Epithelial cell of proximal tubule (primary cell): ENCODE data around the gene MTX2. TPM values are rescaled to one million over a fixed set of nuclear protein-coding genes. Genes with fewer than 3 reads are reported as not detected.

ENCODE experiments used
- DNase-seq: peaks from one replicate; pipeline ENCODE4 v3.0.0-alpha.2; 2011; ENCODE audit warnings: low read depth
- H3K4me3 ChIP-seq: 2 replicates; pipeline ENCODE4 v1.5.1; 2011; ENCODE audit warnings: low read depth, mild to moderate bottlenecking, low read length
- CTCF ChIP-seq: conservative IDR thresholded peaks from 2 replicates; pipeline ENCODE4 v1.5.1; 2012; ENCODE audit warnings: low read depth, mild to moderate bottlenecking, low read length
- total RNA-seq: library from RNA; depleted of rRNA; stranded (reverse); fragments of >200 nt; gene quantifications from 2 replicates; pipeline ENCODE4 v1.2.3, GENCODE V29; 2015

MTX2 gene
- total RNA-seq, 1 donor from 2014 or later: 61.1 TPM

- TF ChIP-seq CTCF: no peak
- DNase-seq: no peak
- H3K4me3 ChIP-seq: no peak overlapping the region
Observed at GRCh38 chr2:176284461-176285049, 15.3 kb downstream of the MTX2 start.

GRCh38 chr2:176285321-176285720 lies 16.1 kb downstream of the MTX2 start:
- peak; percentile 24 for TF ChIP-seq CTCF
- no peak for DNase-seq
- H3K4me3 ChIP-seq: no peak overlapping the region

- H3K4me3 ChIP-seq: no peak overlapping the region
- no peak for TF ChIP-seq CTCF
- no peak for DNase-seq
Observed at GRCh38 chr2:176291335-176291734, 22.1 kb downstream of the MTX2 start.

- no peak overlapping the region for H3K4me3 ChIP-seq
- no peak for TF ChIP-seq CTCF
- no peak for DNase-seq
Observed at GRCh38 chr2:176291809-176292283, 22.6 kb downstream of the MTX2 start.

GRCh38 chr2:176292608-176293007 lies 23.4 kb downstream of the MTX2 start:
- no peak for TF ChIP-seq CTCF
- DNase-seq: no peak

GRCh38 chr2:176293334-176293733 lies 24.1 kb downstream of the MTX2 start:
- no peak overlapping the region for H3K4me3 ChIP-seq
- TF ChIP-seq CTCF: no peak
- DNase-seq: no peak

More at GRCh38 chr2:176292608-176293007, 23.4 kb downstream of the MTX2 start:
- H3K4me3 ChIP-seq: no peak overlapping the region

- no peak overlapping the region for H3K4me3 ChIP-seq
- TF ChIP-seq CTCF: no peak
- DNase-seq: no peak
Observed at GRCh38 chr2:176297067-176297466, 27.8 kb downstream of the MTX2 start.
